GM23248 (cell line): Measurements from ENCODE around the gene HNRNPLL.

Experiments
- EZH2 ChIP-seq: fragments of 200-600 bp; sonication (generic); IDR thresholded peaks from 2 replicates; pipeline ENCODE4 v1.6.1; 2018; ENCODE audit warnings: antibody characterized with exemption, mild to moderate bottlenecking; ENCODE audit not compliant: insufficient read depth, poor library complexity, severe bottlenecking
- EZH2phosphoT487 ChIP-seq: fragments of 200-600 bp; sonication (generic); IDR thresholded peaks from 2 replicates; pipeline ENCODE4 v1.6.1; 2018; ENCODE audit warnings: antibody characterized with exemption, moderate library complexity, mild to moderate bottlenecking, low read depth; ENCODE audit not compliant: insufficient read depth

- no peak for TF ChIP-seq EZH2
- TF ChIP-seq EZH2phosphoT487 = no peak
Observed at GRCh38 chr2:38554973-38555595, 47.6 kb downstream of the HNRNPLL start.
